HG03039 (cell line): Measurements from ENCODE around the gene HCST.
"Not testable (repeated sequence)": the region's sequence is repeated elsewhere in the genome, so short reads cannot be mapped to it uniquely, and the experiment has no call there.

Source experiments
- ATAC-seq: cut with Tn5 transposase; IDR thresholded peaks from one replicate; pipeline ENCODE4 v1.9.1; 2021; ENCODE audit warnings: mild to moderate bottlenecking, moderate library complexity; ENCODE audit not compliant: unreplicated experiment

The HCST gene, protein sequence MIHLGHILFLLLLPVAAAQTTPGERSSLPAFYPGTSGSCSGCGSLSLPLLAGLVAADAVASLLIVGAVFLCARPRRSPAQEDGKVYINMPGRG

DNA sequence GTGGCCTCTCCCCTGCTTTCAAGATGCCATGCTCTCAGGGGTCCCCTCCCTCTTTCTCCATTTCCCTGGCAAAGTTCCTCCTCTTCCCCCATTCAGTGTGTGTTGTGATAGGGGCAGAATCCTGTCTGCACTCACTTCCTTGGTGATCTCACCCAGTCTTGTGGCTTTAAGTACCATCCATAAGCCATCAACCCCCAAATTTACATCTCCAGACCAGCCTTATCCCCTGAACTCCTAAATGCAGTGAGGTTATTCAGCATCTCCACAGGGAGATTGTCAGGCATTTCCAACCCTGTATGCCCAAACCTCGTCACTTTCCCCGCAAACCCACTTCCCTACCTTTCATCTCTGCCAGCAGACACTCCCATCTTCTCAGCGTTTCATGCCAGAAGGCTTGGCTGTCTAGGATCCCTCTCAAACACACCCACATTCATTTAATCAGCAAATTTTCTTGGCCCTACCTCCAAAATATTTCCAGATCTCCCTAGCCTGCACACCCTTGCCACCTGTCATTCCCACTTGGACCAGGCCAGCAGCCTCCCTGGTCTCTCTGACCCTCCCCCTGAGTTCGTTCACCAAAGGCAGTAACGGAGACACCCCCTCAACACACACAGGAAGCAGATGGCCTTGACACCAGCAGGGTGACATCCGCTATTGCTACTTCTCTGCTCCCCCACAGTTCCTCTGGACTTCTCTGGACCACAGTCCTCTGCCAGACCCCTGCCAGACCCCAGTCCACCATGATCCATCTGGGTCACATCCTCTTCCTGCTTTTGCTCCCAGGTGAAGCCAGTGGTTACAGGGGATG is at the start of gene HCST:
Gene HCST, plus strand, starts transcription at position 676 of the 808 bp plus-strand sequence. Its CDS starts 65 bp downstream, at position 741.
- no peak for ATAC-seq

DNA sequence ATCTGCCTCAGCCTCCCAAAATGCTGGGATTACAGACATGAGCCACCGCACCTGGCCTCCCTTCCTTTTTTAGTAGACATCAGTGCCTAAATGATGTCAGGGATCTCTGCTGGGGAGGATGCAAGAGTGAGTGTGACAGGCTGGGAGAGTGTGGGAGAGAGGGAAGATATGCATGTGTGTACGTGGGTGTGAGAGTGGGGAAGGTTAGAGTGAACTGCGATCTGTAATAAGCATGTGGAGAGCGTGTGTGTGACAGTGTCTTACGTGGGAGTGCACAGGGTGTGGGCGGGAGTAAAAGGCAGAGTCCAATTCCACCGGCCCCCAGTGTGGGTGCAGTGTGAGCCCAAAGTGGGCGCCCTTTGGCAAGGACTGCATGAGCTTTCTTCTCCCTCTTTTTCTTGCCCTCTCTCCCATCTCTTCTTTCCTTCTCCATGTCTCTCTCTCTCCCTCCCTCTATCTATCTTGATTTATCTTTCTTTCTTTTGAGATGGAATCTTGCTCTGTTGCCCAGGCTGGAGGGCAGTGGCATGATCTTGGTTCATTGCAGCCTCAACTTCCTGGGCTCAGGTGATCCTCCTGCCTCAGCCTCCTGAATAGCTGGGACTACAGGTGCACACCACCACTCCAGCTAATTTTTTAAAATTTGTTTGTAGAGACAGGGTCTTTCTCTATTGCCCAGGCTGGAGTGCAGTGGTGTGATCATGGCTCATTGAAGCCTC is 49.1 kb upstream of the HCST start:
- ATAC-seq, result no peak

DNA sequence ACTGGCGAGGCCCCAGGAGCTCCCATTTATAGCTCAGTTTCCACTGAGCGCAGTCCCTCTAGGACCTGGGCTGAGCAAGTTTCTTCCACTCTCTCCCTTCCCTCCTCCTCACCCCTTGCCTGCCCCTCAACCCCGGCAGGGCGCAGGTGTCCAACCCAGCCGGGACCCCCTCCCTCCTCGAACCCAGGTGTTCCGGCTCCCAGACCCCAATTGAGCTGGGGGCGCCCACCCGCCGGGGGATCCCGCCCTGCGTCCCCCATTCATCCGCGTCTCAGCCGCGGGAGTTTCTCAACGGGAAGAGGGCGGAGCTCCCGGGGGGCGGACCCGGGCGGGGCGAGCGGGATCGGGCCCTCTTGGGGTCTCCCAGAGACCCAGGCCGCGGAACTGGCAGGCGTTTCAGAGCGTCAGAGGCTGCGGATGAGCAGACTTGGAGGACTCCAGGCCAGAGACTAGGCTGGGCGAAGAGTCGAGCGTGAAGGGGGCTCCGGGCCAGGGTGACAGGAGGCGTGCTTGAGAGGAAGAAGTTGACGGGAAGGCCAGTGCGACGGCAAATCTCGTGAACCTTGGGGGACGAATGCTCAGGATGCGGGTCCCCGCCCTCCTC is 45.7 kb upstream of the HCST start, which contains the start of gene KIRREL2:
Gene KIRREL2, plus strand, starts transcription at position 366 of the 604 bp plus-strand sequence. Its CDS starts 209 bp downstream, at position 575.
- ATAC-seq, result no peak

DNA sequence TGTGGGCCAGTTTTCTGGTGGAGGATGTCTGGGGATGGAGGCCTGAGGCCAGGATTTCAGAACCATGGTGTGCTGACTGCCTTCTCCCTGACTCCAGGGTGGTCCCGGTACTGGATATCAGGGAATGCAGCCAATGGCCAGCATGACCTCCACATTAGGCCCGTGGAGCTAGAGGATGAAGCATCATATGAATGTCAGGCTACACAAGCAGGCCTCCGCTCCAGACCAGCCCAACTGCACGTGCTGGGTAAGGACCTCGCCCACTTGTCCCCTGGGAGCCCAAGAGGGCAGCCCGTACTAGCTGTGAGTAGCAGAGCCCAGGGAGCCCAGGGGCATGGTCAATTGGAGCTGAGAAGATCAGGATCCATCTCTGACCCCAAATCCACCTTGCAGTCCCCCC is 44.0 kb upstream of the HCST start:
- ATAC-seq, result no peak

DNA sequence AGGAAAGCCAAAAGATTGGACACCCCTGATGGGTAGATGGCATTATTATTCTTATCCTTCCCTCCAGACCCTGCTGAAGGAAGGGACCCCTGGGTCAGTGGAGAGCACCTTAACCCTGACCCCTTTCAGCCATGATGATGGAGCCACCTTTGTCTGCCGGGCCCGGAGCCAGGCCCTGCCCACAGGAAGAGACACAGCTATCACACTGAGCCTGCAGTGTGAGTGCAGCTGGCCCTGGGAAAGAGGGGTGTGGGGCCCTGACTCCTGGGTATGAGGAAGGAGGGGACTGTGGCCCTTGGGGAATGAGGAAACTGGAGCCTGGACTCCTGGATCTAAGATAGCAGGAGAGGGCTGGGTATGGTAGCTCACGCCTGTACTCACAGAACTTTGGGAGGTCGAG is 42.9 kb upstream of the HCST start:
- no peak for ATAC-seq

DNA sequence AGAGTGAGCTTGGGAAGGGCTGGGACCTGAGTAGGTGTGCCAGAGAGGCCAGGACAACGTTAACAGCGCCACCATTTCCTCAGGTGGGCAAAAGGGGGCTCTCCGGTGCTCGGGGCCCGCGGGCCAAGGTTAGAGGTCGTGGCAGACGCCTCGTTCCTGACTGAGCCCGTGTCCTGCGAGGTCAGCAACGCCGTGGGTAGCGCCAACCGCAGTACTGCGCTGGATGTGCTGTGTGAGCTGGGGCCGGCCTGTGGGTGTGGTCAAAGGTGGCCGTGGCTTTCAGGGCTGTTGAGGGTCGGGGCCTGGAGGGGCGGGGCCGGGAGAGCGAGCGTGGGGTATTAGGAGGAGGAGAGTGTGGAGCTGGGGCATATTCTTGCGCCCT is 41.9 kb upstream of the HCST start:
- ATAC-seq, result no peak

DNA sequence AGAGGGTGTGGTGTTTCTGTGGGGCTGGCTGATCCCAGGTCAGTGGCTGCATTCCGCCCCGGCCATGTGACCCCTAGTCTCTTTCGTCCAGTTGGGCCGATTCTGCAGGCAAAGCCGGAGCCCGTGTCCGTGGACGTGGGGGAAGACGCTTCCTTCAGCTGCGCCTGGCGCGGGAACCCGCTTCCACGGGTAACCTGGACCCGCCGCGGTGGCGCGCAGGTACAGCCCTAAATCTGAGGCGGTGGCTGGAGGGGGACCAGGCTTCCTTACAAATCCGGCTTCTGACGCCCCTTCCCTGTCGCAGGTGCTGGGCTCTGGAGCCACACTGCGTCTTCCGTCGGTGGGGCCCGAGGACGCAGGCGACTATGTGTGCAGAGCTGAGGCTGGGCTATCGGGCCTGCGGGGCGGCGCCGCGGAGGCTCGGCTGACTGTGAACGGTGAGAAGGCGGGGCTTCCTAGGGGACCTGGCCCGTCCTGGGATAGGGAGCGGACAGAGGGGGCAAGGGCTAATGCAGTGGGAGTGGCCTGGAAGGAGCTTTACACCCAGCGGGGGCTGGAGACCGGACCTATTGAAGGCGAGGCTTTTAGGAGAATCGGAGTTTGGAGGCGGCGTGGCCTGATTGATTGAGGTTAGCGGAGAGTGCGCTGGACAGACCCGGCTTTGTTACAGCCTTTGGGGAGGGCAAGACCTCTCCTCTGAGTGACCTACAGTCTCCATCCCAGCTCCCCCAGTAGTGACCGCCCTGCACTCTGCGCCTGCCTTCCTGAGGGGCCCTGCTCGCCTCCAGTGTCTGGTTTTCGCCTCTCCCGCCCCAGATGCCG is 41.3 kb upstream of the HCST start:
- ATAC-seq, result no peak

DNA sequence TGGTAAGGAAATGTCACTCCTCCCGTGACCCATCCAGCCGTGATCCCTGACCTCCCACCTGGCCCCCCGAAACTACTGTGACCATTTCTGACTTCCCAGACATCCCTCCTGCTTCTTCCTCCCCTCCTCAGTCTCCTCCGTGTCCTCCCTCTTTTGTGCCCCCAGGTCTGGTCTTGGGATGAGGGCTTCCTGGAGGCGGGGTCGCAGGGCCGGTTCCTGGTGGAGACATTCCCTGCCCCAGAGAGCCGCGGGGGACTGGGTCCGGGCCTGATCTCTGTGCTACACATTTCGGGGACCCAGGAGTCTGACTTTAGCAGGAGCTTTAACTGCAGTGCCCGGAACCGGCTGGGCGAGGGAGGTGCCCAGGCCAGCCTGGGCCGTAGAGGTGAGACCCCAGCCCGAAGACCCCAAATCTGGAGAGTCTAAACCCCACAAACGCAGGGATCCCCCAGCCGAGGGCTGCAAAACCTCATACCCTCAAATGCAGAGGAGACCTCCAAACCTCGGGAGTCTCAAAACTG is 40.6 kb upstream of the HCST start:
- no peak for ATAC-seq

DNA sequence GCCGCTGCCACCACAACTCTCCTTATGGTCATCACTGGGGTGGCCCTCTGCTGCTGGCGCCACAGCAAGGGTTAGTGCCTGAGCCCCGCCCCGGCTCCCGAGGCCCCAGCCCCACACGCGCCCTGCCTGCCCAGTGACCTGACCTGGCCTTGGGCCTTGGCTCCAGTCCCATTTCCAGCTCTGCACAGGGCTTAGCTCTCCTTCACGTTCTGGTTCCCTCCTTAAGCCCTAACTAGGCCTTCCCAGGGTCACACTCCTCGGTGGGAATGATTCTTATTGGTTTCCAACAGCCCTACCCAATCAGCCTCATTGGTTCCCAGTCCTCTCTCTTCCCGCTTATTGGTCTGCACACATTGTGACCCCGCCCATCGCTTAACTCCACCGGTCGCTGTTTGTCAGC is 39.8 kb upstream of the HCST start:
- ATAC-seq, result no peak

DNA sequence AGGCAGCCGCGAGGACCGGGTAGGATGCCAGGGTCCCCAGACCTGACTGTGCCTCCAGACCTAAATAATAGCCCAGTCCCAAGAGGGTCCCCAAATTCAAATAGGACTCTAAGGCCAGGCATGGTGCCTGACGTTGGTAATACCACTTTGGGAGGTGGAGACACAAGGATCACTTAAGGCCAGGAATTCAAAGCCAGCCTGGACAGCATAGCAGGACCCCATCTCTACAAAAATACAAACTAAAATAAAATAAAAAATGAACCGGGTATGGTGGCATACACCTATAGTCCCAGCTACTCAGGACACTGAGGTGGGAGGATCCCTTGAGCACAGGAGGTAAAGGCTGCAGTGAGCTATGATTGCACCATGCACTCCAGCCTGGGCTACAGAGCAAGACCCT is 39.3 kb upstream of the HCST start:
- no peak for ATAC-seq

DNA sequence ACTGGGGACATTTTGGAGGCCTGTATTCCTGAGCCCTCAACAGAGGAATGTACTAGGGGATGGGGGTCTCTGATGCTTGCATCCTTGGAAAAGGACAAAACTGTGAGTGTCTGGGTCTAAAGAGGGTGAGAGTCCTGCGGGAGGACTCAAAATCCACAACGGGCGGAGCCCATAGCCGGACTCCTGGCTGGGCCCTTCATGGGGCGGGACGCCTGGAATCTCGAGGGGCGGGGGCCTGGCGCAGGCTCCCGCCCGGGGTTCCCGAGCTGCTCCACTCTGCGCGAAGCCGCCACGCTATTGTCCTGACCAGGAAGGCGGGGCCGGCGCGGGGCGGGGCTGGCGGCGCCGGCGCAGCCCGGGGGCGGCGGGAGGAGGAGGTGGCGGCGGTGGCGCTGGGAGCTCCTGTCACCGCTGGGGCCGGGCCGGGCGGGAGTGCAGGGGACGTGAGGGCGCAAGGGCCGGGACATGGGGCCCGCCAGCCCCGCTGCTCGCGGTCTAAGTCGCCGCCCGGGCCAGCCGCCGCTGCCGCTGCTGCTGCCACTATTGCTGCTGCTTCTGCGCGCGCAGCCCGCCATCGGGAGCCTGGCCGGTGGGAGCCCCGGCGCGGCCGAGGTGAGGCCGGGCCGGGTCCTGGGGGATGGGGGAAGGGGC is 34.0 kb upstream of the HCST start, which contains the start of gene APLP1:
Gene APLP1, plus strand, starts transcription at position 403 of the 651 bp plus-strand sequence. Its CDS starts 63 bp downstream, at position 466.
- no peak for ATAC-seq

DNA sequence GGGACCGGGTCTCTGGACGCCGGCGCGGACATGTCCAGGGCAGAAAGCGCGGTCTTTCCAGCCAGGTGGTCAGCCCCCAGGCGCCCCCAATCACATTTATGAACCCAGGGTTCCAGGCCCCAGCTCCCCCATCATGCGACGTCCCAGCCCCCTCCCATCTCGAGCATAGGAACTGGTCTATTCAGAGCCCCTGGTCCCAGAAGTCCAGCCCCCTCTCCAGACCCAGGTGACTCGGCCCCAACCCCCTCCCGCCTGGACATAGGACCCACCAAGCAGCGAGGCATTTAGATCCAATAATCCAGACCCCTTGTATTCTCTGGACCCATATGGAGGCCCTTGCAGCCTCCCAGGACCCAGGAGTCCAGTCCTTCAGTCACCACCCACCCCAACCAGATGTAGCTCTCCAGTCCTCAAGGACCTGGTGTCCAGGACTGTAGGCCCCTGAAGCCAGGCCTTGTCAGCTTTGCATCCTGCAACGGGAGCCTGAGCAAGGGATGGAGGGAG is 33.5 kb upstream of the HCST start:
- ATAC-seq, result no peak

DNA sequence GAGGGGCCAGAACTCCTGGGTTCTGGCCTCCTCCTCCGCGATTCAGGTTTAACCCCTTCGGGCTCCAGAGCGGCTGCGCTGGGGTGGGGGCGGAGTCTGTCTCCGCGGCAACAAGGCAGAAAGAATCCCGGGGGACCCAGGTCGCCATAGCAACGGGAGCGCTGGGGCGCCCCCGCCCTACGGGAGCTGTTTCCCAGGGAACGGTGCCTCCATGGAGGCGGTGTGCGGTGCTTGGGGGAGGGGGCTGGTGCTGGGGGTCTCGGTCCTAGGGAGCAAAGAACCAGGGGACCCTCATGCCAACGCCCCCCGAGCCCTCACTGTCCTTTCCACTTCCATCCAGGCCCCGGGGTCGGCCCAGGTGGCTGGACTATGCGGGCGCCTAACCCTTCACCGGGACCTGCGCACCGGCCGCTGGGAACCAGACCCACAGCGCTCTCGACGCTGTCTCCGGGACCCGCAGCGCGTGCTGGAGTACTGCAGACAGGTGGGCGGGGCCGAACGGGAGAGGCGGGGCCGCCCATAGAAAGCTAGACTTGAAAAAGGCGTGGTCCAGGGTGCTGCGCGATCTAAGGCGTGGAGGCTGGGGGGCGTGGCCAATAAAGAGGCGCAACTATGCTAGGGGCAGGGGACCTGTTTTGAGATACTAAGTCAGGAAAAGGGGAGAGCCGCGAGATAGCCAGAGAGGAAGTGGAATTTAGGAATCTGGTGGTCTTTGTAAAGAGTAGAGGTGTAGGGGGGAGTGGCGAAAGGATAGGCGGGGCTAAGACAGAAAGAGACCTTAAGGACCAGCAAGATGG is 32.8 kb upstream of the HCST start:
- ATAC-seq, result no peak

DNA sequence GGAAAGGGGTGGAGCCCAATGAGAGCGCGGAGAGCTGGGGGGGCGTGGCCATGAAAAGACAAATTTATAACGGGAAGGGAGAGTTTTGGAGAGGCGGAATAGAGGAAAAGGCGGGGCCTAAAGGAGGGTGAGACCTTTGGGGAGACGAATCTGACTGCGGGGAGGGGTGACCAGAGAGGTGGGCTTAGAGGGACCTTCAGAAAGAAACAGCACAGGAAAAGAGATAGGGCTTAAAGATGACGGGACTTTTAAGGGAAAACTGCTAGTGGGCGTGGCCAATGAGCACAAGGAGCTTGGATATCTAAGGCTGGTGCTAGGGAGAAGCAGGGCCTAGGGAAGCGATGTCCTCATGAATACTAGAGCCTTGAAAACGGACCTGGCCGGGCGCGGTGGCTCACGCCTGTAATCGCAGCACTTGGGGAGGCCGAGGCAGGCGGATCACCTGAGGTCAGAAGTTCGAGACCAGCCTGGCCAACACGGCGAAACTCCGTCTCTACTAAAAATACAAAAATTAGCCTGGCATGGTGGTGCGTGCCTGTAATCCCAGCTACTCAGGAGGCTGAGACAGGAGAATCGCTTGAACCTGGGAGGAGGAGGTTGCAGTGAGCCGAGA is 32.1 kb upstream of the HCST start:
- ATAC-seq, result not testable (repeated sequence)

DNA sequence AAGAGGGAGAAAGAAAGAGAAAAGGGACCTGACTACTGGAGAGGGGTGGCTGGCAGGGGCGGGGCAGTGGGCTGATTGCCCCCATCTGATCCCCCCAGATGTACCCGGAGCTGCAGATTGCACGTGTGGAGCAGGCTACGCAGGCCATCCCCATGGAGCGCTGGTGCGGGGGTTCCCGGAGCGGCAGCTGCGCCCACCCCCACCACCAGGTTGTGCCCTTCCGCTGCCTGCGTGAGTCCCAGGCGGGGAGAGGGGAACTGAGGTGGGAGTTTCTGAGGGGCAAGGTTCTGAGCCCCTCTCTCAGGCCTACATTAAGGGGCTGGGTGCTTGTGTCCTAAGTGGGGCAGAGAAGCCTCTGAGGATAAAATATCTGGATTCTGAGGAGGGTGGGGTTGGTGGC is 31.5 kb upstream of the HCST start:
- ATAC-seq, result no peak

DNA sequence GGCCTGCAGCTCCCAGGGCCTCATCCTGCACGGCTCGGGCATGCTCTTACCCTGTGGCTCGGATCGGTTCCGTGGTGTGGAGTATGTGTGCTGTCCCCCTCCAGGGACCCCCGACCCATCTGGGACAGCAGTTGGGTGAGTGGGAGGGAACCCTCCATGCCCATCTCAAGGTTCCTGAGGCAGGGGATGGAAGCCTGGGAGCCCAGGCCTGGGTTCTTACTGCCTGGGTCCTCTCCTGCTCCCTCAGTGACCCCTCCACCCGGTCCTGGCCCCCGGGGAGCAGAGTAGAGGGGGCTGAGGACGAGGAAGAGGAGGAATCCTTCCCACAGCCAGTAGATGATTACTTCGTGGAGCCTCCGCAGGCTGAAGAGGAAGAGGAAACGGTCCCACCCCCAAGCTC is 30.7 kb upstream of the HCST start:
- no peak for ATAC-seq

DNA sequence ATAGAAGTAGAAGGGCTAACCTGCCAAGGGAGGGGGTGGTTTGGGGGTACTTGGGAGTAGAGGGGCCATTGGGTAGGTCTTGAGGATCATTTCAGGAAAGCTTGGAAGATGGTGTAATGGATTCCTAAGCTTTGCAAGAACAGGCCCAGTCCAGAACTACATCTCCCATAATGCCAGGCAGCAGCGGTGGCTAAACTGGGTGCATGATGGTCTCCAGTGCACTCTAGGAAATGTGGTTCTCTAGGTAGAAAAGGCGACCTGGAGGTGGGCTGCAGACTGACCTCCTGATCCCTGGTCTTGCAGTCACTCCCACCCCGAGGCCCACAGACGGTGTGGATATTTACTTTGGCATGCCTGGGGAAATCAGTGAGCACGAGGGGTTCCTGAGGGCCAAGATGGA is 30.1 kb upstream of the HCST start:
- no peak for ATAC-seq

DNA sequence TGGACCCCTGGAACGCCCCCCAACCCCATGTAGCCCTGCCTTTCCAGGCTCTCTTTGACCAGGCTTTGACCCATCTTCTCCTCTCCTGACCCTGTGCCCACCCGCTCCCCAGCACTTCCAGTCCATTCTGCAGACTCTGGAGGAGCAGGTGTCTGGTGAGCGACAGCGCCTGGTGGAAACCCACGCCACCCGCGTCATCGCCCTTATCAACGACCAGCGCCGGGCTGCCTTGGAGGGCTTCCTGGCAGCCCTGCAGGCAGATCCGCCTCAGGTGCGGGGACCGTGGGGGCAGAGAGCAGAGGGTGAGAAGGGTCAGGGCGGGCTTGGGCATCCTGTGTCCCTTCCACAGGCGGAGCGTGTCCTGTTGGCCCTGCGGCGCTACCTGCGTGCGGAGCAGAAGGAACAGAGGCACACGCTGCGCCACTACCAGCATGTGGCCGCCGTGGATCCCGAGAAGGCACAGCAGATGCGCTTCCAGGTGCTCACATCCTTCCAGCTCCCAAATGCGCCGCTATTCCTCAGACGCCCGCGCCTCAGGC is 27.9 kb upstream of the HCST start:
- no peak for ATAC-seq
